GM12875 (cell line): Measurements from ENCODE around the gene PSMF1.

ENCODE experiments used
- H3K4me3 ChIP-seq: one replicate; pipeline ENCODE4 v1.5.1; 2011; ENCODE audit warnings: low read depth, low read length, control low read depth
- CTCF ChIP-seq: IDR thresholded peaks from 2 replicates; pipeline ENCODE4 v1.5.1; 2011; ENCODE audit warnings: low read depth, mild to moderate bottlenecking, control low read depth, inconsistent platforms, low read length, moderate library complexity, borderline replicate concordance; ENCODE audit not compliant: insufficient read depth

PSMF1 gene

GRCh38 chr20:1186367-1186991 lies 68.1 kb downstream of the PSMF1 start:
- TF ChIP-seq CTCF, result no peak

DNA sequence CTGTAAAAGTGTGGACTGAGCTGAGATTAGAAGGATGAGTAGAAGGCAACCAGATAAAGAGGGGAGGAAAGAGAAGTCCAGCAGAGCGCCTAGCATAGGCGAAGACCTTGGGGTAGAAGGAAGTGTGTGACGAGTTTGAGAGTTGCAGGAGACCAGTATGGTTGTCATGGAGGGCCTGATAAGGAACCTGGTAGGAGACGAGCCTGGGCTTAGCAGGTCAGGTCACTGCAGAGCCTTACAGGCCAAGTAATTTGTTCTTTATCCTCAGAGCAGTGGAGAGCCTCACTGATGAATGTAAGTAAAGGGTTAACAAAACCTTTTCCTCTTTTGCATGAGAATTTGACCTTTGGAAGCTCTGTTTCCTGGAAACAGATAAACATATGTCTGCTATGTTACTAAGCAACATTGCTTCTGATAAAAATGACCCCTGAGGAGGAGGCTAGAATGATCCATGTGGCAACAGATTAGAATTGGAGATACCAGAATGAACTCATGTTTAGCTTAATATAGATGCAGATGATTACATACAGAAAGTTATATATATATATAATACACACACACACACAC lies 69.3 kb downstream of the PSMF1 start:
- no peak for TF ChIP-seq CTCF
- H3K4me3 ChIP-seq, result no peak overlapping the region

More at GRCh38 chr20:1186367-1186991, 68.1 kb downstream of the PSMF1 start:
- no peak overlapping the region for H3K4me3 ChIP-seq

GRCh38 chr20:1188347-1188746 lies 69.9 kb downstream of the PSMF1 start:
- no peak overlapping the region for H3K4me3 ChIP-seq
- no peak for TF ChIP-seq CTCF

DNA sequence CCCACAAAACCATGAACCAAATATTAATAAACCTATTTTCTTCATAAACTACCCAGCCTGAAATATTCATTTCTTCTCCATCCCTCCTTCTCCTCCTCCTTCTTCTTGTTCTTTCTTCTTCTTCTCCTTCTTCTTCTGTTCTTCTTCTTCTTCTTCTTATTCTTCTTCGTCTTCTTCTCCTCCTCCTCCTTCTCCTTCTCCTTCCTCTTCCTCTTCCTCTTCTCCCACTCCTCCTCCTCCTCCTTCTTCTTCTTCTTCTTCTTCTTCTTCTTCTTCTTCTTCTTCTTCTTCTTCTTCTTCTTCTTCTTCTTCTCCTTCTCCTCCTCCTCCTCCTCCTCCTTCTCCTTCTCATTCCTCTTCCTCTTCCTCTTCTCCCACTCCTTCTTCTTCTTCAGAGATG lies 71.4 kb downstream of the PSMF1 start:
- TF ChIP-seq CTCF, result no peak
- H3K4me3 ChIP-seq, result no peak overlapping the region

- no peak overlapping the region for H3K4me3 ChIP-seq
- no peak for TF ChIP-seq CTCF
These were observed 72.4 kb downstream of the PSMF1 start for GRCh38 chr20:1190847-1191246.

DNA sequence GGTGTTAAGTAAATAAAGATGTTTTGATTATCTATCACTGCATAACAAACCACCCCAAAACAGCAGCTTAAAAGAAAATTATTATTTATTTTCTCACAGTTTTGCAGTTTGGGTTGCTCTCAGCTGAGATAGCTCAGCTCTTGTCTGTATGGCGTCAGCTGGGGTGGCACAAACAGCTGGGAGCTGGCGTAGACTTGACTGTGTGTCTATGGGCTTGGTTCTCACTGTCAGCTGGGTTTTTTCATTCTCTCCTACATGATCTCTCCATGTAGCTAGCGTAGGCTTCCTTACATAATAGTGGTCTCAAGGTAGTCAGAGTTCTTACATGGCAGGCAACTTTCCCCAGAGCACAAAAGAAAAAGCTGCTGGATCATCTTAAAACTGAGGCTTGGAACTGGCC lies 72.9 kb downstream of the PSMF1 start:
- TF ChIP-seq CTCF, result no peak
- no peak overlapping the region for H3K4me3 ChIP-seq

DNA sequence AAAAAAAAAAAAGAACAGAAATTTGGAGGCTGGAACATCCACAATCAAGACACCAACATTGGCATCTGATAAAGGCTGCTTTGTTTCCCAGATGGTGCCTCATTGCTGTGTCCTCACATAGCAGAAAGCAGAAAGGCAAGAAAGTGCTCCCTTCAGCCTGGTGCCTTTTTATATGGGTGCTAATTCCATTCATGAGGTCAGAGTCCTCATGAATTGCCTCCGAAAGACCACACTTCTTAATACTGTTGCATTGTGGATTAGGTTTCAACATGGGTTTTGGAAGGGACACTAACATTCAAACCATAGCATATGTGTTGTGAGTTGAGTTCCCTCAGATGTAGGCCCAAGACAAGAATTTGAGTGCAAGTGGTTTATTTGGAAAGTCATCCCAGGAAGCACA lies 76.8 kb downstream of the PSMF1 start:
- TF ChIP-seq CTCF, result no peak
- no peak overlapping the region for H3K4me3 ChIP-seq
